Cortex of kidney (tissue), 1 donor: ENCODE data around the gene GAPVD1.

Experiments used
- DNase-seq: peaks from one replicate; lab custom pipeline; 2025; lab: John Stamatoyannopoulos, UW

The GAPVD1 gene

DNA sequence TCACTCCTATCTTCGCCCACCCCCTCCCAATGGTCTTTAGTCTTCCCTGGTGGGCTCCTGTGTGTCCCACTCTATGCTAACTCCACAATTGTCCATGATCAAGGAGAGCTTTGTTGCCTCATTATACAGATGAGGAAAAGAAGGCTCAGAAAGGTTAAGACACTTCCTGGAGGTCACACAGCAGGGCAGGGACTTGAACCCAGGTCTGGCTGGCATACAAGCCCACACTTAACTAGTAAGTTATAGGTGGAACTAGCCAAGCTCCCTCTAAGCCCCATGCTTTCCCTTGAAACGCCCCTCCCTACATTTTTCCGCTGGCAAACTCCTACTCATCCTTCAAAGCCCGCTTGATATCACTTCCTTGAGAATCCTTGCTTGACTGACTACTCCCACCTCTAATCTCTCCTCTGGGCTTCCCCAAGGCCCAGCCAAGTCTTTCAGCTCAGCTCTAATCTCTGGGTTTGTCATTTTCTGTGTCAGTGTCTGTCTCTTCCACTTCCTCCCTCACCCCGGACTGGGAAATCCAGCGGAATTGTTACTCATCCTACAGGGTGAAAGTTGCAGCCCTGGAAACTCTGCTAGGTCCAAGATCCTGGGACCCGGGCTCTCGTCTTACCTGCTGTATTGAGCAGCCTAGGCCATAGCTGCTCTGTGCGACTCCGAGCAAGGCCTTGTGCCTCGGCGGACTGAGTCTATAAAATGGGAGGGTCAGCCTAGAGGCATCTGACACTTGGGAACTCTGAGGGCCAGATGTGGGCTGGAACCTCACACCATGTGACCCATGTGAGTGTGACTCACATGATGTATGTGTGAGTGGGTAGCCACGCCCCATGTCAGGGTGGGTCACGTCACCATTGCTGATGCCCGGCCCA is 144.5 kb downstream of the GAPVD1 start:
- no peak for DNase-seq

DNA sequence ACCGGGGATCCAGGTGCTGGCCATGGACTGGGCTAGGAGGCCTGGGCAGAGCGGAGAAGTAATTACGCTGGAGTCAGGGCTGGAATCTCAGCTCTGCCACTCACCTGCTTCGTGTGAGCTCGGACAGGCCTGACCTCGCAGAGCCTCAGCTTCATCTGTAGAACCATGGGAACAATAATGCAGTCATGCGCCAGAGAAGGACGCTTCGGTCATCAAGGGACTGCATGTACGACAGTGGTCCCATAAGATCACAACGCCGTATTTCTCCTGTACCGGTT is 145.1 kb downstream of the GAPVD1 start:
- no peak for DNase-seq

DNA sequence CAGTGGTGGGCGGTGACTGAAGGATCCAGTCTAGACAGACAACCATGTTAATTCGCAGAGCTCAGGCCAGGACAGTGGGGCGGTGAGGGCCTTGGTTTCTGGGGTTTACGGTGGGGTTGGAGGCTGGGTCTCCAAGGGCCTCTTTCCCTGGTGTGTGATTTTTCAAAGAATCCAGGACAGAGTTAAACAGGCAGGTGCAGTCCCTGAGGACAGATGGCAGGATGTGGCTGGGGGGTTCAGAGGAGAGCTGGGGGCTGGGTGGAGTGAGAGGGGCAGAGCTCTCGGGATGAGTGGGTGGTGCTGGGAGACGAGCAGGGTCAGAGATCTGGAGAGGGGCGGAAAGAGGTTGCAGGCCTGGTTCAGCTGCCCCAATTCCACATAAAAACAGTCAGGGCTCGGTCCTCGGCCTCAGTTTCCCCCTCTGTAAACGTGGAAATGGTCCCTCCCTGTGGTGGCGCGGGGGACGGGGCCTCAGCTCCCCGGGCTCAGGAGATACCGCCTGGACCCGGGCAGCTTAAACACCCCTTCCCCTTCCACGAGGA is 145.9 kb downstream of the GAPVD1 start:
- DNase-seq, result no peak

DNA sequence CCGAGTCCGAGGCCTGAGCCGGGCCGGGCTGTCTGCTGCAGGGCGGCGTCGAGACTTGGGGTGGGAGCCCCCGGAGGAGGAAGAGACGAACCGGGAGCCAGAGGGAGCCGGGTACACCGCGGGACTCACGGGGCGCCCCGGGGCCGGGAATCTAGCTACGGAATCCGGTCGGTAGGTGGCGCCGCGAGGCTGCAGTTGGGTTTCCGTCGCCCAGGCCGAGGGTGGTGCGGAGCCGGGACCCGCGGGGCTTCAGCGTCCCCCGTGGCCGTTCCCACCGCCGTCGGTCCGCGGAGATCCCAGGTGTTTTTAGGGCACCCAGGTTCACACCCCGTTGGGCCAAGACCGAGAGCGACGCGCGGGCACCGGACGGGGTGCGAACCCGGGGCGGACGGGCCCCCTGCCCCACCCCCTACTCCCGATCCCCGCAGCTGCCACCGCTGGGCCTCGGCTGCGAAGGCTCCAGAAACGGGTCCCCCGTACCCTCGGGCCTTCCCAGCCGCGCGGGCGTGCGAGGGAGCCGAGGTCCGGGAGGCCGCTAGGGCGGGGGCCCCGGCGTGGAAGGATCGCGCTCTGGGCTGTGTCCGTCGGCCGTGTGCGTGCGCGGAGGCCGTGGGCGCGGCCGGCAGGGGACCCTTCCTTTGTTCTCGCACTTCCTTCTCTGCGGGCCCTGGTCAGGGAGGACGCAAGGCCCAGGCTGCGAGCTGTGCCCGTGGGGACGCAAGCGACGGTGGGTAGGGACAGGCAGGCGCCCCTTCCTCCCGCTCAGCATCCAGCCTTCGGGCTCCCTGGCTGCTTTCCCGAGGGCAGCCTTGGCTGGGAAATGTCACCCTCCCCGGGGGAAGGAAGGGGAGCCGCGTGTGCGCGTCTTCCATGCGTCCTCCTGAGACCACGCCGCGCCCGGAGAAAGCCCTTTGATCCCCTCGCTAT is 146.6 kb downstream of the GAPVD1 start:
- no peak for DNase-seq

DNA sequence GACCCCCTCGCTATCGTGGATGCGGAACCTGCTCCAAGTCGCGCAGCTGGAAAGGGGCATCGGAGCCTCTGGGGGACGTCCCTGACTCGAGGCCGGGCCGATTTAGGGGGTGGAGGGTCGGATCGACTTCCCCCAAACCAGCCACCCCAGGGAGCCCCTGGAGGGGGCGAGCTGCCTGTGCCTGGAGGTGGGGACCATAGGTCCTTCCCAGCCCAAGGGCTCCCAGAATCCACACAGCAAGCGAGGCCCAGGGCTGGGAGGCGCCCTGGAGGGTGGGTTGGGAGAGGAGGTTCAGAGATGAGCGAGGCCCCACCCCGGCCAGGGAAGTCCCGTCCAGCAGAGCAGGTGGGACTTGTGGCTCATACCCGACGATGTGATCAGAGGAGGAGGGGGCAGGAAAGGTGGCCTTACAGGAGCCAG is 147.6 kb downstream of the GAPVD1 start:
- DNase-seq, result no peak

DNA sequence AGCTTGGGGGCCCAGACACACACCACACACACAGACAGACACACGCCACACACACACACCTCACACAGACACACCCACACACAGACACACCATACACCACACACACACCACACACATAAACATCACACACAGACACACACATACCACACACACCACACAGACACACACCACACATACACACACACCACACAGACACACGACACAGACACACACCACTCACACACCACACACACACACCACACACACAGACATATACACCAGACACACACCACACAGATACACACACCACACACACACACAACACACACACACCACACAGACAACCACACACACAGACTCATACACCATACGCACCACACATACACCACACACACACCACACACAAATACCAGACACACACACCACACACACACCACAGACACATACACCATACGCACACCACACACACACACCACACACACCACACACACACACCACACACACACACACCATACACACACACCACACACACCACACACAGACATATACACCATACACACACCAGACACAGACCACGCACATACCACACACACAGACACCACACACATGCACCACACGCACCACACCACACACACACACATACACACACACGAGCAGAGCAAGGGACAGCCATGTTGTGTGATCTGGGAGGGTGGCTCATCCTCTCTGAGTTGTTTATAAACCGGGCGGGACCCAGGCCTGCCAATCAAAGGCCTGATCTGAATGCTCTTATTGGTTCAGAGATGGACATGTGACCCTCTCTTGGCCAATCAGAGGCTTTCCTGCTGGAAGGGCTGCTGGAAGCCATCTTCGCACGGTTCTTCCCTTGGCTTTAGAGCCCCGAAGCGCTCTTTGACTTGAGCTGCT is 148.3 kb downstream of the GAPVD1 start:
- DNase-seq, result no peak

DNA sequence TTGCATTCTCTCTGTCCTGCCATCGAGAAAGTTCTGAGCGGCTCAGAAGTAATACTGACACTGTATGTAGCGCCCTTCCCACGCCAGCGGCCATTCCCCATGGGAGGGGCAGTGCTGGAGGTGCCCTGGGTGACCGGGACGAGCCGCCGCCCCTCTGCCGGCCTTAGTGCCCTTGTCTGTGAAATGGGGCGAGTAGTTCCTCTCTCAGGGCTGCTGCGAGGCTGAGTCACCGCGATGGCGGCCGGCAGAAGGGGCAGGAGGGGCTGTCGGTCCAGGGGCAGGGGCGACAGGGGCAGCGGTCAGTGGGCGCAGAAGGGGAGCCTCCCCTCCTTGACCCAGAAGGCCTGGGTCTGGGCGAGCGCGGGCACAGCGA is 148.9 kb downstream of the GAPVD1 start:
- no peak for DNase-seq

DNA sequence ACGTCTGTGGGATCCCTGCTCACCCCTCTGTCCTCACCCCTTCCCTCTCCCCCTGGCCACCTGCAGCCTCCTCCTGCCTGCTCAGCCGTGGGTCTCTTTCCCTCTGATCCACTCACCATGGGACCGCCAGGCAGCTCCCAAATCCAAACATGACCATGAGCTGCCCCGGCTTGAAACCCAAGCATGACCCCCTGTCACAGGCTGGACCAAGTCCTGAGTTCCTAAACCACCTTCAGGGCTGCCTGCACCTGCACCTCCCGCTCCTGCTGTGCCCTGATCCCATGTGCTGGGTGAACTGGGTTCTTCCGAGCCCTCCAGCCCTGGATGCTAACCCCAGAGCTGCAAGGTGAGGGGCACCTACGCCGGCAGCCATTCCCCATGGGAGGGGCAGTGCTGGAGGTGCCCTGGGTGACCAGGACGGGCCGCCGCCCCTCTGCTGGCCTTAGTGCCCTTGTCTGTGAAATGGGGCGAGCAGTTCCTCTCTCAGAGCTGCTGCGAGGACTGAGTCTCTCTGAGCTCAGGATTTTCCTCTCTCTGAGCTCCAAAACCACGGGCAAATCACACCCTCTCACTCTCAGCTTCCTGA is 149.6 kb downstream of the GAPVD1 start:
- DNase-seq, result no peak

DNA sequence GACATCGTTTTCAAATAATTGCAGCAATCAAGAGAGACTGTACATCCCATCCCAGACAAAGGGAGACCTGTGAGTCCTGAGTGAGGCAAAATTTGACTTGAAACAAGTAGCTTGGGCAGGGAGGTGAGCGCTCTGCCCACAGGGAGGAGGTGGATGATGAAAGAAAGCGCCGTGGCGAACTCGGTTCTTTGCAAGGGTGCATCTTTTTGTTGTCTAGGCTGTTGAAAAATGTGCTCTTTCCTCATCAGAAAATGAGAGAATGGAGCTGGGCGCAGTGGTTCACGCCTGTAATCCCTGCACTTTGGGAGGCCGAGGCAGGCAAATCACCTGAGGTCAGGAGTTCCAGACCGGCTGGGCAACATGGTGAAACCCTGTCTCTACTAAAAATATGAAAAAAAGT is 150.5 kb downstream of the GAPVD1 start:
- no peak for DNase-seq

DNA sequence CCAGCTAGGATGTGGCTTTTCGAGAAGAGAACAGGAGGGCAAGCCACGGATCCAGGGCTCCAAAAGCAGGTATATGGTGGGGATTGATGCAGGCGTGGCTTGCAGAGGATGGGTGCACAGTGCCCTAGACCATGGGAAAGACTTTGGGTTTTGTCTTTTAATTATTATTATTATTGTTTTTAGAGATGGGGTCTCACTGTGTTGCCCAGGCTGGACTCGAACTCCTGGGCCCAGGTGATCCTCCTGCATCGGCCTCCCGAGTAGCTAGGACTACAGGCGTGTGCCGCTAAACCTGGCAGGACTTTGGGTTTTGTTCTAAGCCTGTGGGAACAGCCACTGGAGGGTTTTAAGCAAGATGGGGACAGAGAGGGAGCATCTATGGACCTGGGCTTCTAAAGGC is 152.0 kb downstream of the GAPVD1 start:
- no peak for DNase-seq

DNA sequence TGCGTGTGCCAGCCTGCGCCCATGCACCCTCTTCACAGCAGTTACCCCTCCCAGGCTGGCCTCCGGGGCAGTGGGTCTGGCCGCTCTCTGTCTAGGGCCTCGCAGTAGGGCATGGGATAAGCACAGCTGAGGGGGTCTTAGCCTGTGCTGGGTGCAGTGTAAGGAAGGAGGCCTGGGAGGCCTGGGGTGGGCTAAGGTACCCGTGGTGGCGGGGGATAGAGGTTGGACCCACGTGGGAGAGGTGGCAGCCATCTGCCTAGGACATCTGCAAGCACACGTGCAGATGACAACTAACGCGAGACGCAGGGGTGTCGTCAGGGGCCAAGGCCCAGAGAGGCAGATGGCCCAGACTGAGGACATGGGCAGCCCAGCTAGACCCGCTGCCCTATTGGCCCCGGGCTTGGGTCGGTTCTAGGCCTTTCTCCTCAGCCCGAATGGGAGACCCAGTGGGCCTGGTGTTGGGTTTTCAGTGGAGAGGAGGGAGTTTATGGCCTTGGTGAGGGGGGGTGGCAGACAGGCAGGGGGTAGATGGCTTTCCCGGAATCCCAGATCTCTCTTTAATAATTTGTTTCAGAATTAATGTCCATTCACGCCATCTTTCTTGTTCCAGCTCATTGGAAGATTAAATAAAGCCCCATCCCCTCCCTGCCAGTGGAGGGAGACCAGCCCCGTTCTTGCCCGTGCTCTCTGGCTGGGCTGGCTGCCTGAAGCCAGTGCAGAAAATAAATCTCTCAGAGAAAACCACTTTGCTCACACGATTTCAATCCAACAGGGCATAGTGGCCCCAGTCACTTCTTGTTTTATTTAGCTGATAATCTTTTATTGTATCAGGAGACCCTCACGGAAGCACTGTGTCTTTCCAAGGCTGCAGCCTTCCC is 154.2 kb downstream of the GAPVD1 start:
- no peak for DNase-seq

DNA sequence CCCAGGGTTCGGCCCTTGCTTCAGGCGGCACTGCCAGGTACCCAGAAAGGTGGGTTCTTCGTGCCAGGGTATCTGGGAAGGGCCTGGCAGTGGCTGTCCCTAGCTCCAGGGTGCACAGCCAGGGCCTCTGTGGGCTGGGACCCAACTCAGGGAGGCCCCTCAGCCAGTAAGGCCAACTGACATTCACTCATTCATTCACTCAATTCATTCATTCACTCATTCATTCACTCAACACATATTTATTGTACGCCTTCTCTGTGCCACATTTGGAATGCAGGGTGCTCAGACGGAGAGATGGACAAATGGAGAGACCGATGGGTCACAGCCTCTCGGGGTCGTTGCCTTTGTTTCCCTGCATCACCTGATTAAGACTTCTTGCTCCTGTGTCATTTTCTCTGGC is 154.9 kb downstream of the GAPVD1 start:
- DNase-seq, result no peak
